ENCODE data around the gene TMBIM1.

DNA sequence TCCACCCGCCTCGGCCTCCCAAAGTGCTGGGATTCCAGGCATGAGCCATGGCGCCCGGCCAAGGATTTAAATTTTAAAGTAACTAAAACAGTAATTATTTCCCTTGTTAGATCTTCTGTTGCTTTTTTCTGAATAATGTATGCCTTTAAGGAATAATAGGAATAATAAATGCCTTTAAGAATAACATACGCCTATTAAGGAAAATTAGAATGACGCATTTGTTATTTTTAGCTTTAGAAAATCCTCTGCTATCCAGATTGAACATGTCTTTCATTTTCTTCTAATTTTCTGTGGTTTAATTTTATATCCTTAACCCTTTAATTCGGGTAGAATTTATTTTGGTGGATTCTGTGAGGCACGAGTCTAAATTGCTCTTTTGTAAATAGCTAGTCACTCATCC, 23.1 kb upstream of the TMBIM1 start:
- TF ChIP-seq CTCF (IDR thresholded peaks at IDR 0.05) = no peak
- TF ChIP-seq POLR2A (IDR thresholded peaks at IDR 0.05) = no peak
